ENCODE measurements around the gene ALPK1. TPM values are rescaled to one million over a fixed set of nuclear protein-coding genes. Genes with fewer than 3 reads are reported as not detected.
"Not testable (repeated sequence)": the region's sequence is repeated elsewhere in the genome, so short reads cannot be mapped to it uniquely, and the experiment has no call there.

Gene ALPK1
- polyA plus RNA-seq, 3 donors = 5.3 to 14.2 (median 8.1) TPM

DNA sequence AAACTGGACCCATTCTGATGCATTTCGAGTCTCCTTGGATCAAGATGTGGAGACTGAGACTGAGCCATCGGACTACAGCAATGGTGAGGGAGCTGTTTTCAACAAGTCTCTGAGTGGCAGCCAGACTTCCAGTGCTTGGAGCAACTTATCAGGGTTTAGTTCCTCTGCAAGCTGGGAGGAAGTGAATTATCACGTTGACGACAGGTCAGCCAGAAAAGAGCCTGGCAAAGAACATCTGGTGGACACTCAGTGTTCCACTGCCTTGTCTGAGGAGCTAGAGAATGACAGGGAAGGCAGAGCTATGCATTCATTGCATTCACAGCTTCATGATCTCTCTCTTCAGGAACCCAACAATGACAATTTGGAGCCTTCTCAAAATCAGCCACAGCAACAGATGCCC, 134.0 kb downstream of the ALPK1 start:
- no peak overlapping the region for H3K27ac Mint-ChIP-seq
- intact Hi-C loops (cut with micrococcal nuclease) = no loop called here
- Histone ChIP-seq H3K36me3 (replicated peaks in 1 of 2; ENCODE audit: control insufficient read depth in 1 of 2, insufficient read depth in 2 of 2, low read length in 2 of 2) (peaks cover 38 to 73% of the 10 kb centered on the region in 2 donors), H3K9me3 (replicated peaks in 1 of 2; ENCODE audit: control insufficient read depth in 1 of 2, insufficient read depth in 1 of 2, low read length in 2 of 2) (peaks cover 0 to 2% of the 10 kb centered on the region in 2 donors), H3K9ac (ENCODE audit: insufficient read depth, low read length, poor library complexity, severe bottlenecking) (no peak overlapping the region), H2AFZ (ENCODE audit: insufficient read depth, low read depth, low read length, poor library complexity, severe bottlenecking) (no peak overlapping the region), H4K20me1 (ENCODE audit: insufficient read depth, low read length) (no peaks in the 10 kb centered on the region), H3K4me2 (replicated peaks; ENCODE audit: extremely low read depth, low read length, poor library complexity, severe bottlenecking) (no peak overlapping the region), H3K27ac (ENCODE audit: low read depth in 1 of 2, low read length in 2 of 2) (no peak overlapping the region), H3K79me2 (ENCODE audit: insufficient read depth, low read length) (no peaks in the 10 kb centered on the region), H3K4me3 (replicated peaks in 1 of 3; ENCODE audit: low read depth in 2 of 3, low read length in 3 of 3) (no peak overlapping the region), H3K27me3 (ENCODE audit: control insufficient read depth in 2 of 2, insufficient read depth in 2 of 2, low read length in 2 of 2) (no peaks in the 10 kb centered on the region), H3K4me1 (ENCODE audit: control insufficient read depth in 1 of 2, insufficient read depth in 2 of 2, low read length in 2 of 2) (no peaks in the 10 kb centered on the region)
- no peak for DNase-seq
- H3K36me3 Mint-ChIP-seq = peaks cover 61 to 79% of the 10 kb centered on the region in 2 donors
- peaks cover 0 to 3% (median 0%) of the 10 kb centered on the region in 7 donors for H3K9me3 Mint-ChIP-seq
- no peak for TF ChIP-seq CTCF (IDR thresholded peaks at IDR 0.05)
- H3K4me3 Mint-ChIP-seq = peak overlapping the region in 1 of 2 donors; percentile 28
- no peaks in the 10 kb centered on the region for H3K4me1 Mint-ChIP-seq
- peaks cover 0 to 3% (median 0%) of the 10 kb centered on the region in 3 donors for H3K27me3 Mint-ChIP-seq (ENCODE audit: low read depth in 3 of 3)
- 98% methylated on average over 4 of the region's 4 CpGs for WGBS (ENCODE audit: insufficient coverage)

DNA sequence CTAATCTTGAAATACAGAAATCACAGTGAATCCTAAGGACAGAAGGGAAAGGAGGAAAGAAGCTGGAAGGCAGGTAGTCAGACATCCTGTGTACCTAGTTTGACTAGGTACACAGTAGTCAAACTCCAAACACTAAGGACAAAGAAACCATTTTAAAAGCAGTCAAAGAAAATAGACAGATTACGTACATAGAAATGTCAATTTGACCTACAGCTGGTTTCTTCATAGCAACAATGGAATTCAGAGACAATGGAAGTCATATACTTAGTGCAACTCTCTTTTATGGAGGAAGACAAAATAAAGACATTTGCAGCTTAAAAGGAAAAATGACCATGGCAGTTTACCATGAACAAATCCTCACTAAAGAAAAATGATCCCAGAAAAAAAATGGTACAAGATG, 139.8 kb downstream of the ALPK1 start:
- H3K27me3 Mint-ChIP-seq (ENCODE audit: low read depth in 3 of 3) = peaks cover 0 to 1% (median 0%) of the 10 kb centered on the region in 3 donors
- H3K27ac Mint-ChIP-seq = no peak overlapping the region
- peaks cover 63 to 78% of the 10 kb centered on the region in 2 donors for H3K36me3 Mint-ChIP-seq
- DNase-seq = no peak
- no peaks in the 10 kb centered on the region for H4K20me1 ChIP-seq (ENCODE audit: insufficient read depth, low read length)
- no peaks in the 10 kb centered on the region for H3K4me1 Mint-ChIP-seq
- no peak overlapping the region for H3K27ac ChIP-seq (ENCODE audit: low read depth in 1 of 2, low read length in 2 of 2)
- no peaks in the 10 kb centered on the region for H3K4me1 ChIP-seq (ENCODE audit: control insufficient read depth in 1 of 2, insufficient read depth in 2 of 2, low read length in 2 of 2)
- no peak overlapping the region for H3K4me2 ChIP-seq (replicated peaks; ENCODE audit: extremely low read depth, low read length, poor library complexity, severe bottlenecking)
- H3K4me3 Mint-ChIP-seq = no peak overlapping the region
- H3K27me3 ChIP-seq (ENCODE audit: control insufficient read depth in 2 of 2, insufficient read depth in 2 of 2, low read length in 2 of 2) = no peaks in the 10 kb centered on the region
- no peaks in the 10 kb centered on the region for H3K79me2 ChIP-seq (ENCODE audit: insufficient read depth, low read length)
- peaks cover 0 to 6% of the 10 kb centered on the region in 2 donors for H3K9me3 ChIP-seq (replicated peaks in 1 of 2; ENCODE audit: control insufficient read depth in 1 of 2, insufficient read depth in 1 of 2, low read length in 2 of 2)
- no peak for TF ChIP-seq CTCF (IDR thresholded peaks at IDR 0.05)
- H3K9me3 Mint-ChIP-seq = peaks cover 0 to 10% (median 2%) of the 10 kb centered on the region in 7 donors
- peaks cover 43 to 69% of the 10 kb centered on the region in 2 donors for H3K36me3 ChIP-seq (replicated peaks in 1 of 2; ENCODE audit: control insufficient read depth in 1 of 2, insufficient read depth in 2 of 2, low read length in 2 of 2)
- H3K9ac ChIP-seq (ENCODE audit: insufficient read depth, low read length, poor library complexity, severe bottlenecking) = no peak overlapping the region
- H2AFZ ChIP-seq (ENCODE audit: insufficient read depth, low read depth, low read length, poor library complexity, severe bottlenecking) = no peak overlapping the region
- no CpG with 5 or more reads among the region's 1 CpG for WGBS (ENCODE audit: insufficient coverage)
- no peak overlapping the region for H3K4me3 ChIP-seq (replicated peaks in 1 of 3; ENCODE audit: low read depth in 2 of 3, low read length in 3 of 3)
- intact Hi-C loops (cut with micrococcal nuclease) = no loop called here

GRCh38 chr4:112442226-112442625, 145.1 kb downstream of the ALPK1 start:
- H3K4me3 Mint-ChIP-seq; H3K27me3 ChIP-seq (ENCODE audit: control insufficient read depth in 2 of 2, insufficient read depth in 2 of 2, low read length in 2 of 2); H3K27me3 Mint-ChIP-seq (ENCODE audit: low read depth in 3 of 3); H3K9ac ChIP-seq (ENCODE audit: insufficient read depth, low read length, poor library complexity, severe bottlenecking); H2AFZ ChIP-seq (ENCODE audit: insufficient read depth, low read depth, low read length, poor library complexity, severe bottlenecking); H4K20me1 ChIP-seq (ENCODE audit: insufficient read depth, low read length); H3K27ac Mint-ChIP-seq; DNase-seq; H3K4me1 ChIP-seq (ENCODE audit: control insufficient read depth in 1 of 2, insufficient read depth in 2 of 2, low read length in 2 of 2); H3K4me3 ChIP-seq (replicated peaks in 1 of 3; ENCODE audit: low read depth in 2 of 3, low read length in 3 of 3); H3K4me1 Mint-ChIP-seq; H3K27ac ChIP-seq (ENCODE audit: low read depth in 1 of 2, low read length in 2 of 2); H3K79me2 ChIP-seq (ENCODE audit: insufficient read depth, low read length); H3K9me3 ChIP-seq (replicated peaks in 1 of 2; ENCODE audit: control insufficient read depth in 1 of 2, insufficient read depth in 1 of 2, low read length in 2 of 2); intact Hi-C loops (cut with micrococcal nuclease); H3K4me2 ChIP-seq (replicated peaks; ENCODE audit: extremely low read depth, low read length, poor library complexity, severe bottlenecking): not testable (repeated sequence)
- Mint-ChIP-seq H3K36me3 (peaks cover 60 to 78% of the 10 kb centered on the region in 2 donors), H3K9me3 (peaks cover 5 to 20% (median 12%) of the 10 kb centered on the region in 7 donors)
- peaks cover 49 to 55% of the 10 kb centered on the region in 2 donors for H3K36me3 ChIP-seq (replicated peaks in 1 of 2; ENCODE audit: control insufficient read depth in 1 of 2, insufficient read depth in 2 of 2, low read length in 2 of 2)
- WGBS (ENCODE audit: insufficient coverage) = no CpG with 5 or more reads among the region's 2 CpGs

Measured in CD14-positive monocyte (primary cell).